A549 (cell line): ENCODE data around the gene E2F1.

Experiments
- CTCF ChIP-seq: fragments of >200 bp; sonication (Bioruptor Twin); formaldehyde crosslinking; IDR thresholded peaks from 3 replicates; pipeline ENCODE4 v1.5.1; 2016
- EP300 ChIP-seq, 2 experiments: fragments of >200 bp; sonication (Bioruptor Twin); formaldehyde crosslinking; IDR thresholded peaks; 2 replicates in 1 of 2; 3 replicates in 1 of 2; pipeline ENCODE4 v1.6.1; 2016 to 2017
- MAX ChIP-seq: IDR thresholded peaks from 2 replicates; pipeline ENCODE4 v1.6.1; 2012
- PHF8 ChIP-seq: fragments of 200-600 bp; sonication (generic); IDR thresholded peaks from 2 replicates; pipeline ENCODE4 v1.6.1; 2016; ENCODE audit warnings: low read depth, mild to moderate bottlenecking, antibody characterized with exemption, moderate library complexity, borderline replicate concordance
- POLR2A ChIP-seq: IDR thresholded peaks from 2 replicates; pipeline ENCODE4 v1.6.1; 2012; ENCODE audit warnings: mild to moderate bottlenecking, low read length
- SMC3 ChIP-seq: fragments of >200 bp; sonication (Bioruptor Twin); formaldehyde crosslinking; IDR thresholded peaks from 3 replicates; pipeline ENCODE4 v1.6.1; 2018; ENCODE audit warnings: inconsistent platforms

GRCh38 chr20:33727115-33727479 lies 40.9 kb upstream of the E2F1 start:
- no peak for TF ChIP-seq PHF8
- no peak for TF ChIP-seq CTCF
- TF ChIP-seq POLR2A: no peak
- TF ChIP-seq SMC3: no peak
- no peak for TF ChIP-seq EP300 (IDR thresholded peaks at IDR 0.05)
- TF ChIP-seq MAX: no peak
